H1 (cell line): Measurements from ENCODE around the gene NKTR. TPM values are rescaled to one million over a fixed set of nuclear protein-coding genes. Genes with fewer than 3 reads are reported as not detected.

Experiments
- CTCF ChIA-PET: fragments of 300-600 bp; sonication (Branson Sonifier 250); formaldehyde crosslinking; loops from one replicate; lab custom pipeline; 2021; ENCODE audit not compliant: partially characterized antibody; lab: Charles Lee
- POLR2A ChIA-PET: fragments of 300-600 bp; sonication (Branson Sonifier 250); formaldehyde crosslinking; loops from one replicate; lab custom pipeline; 2021; ENCODE audit warnings: inconsistent platforms; ENCODE audit not compliant: partially characterized antibody; lab: Charles Lee
- DNase-seq, 2 experiments: peaks; one replicate each; pipeline versions ENCODE4 v3.0.0 to v3.0.0-alpha.2; 2010 to 2022; ENCODE audit warnings: low spot score in 2 of 2, low read depth in 1 of 2, mixed read lengths in 1 of 2
- FAIRE-seq: peaks from 2 replicates; lab custom pipeline; 2011; peaks lifted over from hg19 to GRCh38; lab: Jason Lieb, UNC
- H2AFZ ChIP-seq: 2 replicates; pipeline ENCODE4 v1.8.1; 2012; ENCODE audit warnings: low read length, inconsistent platforms
- H2AK5ac ChIP-seq: 2 replicates; pipeline ENCODE4 v1.6.1; 2013; ENCODE audit warnings: low read depth, low read length
- H2BK120ac ChIP-seq: replicated peaks from 2 replicates; pipeline ENCODE3; 2013; ENCODE audit warnings: low read depth, low read length, inconsistent platforms
- H2BK12ac ChIP-seq: 2 replicates; pipeline ENCODE4 v1.6.1; 2013; ENCODE audit warnings: low read depth, low read length
- H2BK15ac ChIP-seq: 2 replicates; pipeline ENCODE4 v1.6.1; 2013; ENCODE audit warnings: low read length
- H2BK20ac ChIP-seq: 2 replicates; pipeline ENCODE4 v1.6.1; 2013; ENCODE audit warnings: low read length
- H2BK5ac ChIP-seq: 2 replicates; pipeline ENCODE4 v1.6.1; 2013; ENCODE audit warnings: low read depth, low read length
- H3K14ac ChIP-seq: 2 replicates; pipeline ENCODE4 v1.6.1; 2013; ENCODE audit warnings: inconsistent platforms; ENCODE audit not compliant: insufficient read length
- H3K18ac ChIP-seq: 2 replicates; pipeline ENCODE4 v1.6.1; 2013; ENCODE audit warnings: low read length; ENCODE audit errors: extremely low read depth
- H3K23ac ChIP-seq: 2 replicates; pipeline ENCODE4 v1.6.1; 2013; ENCODE audit warnings: inconsistent platforms; ENCODE audit not compliant: insufficient read length
- H3K23me2 ChIP-seq: 2 replicates; pipeline ENCODE4 v1.6.1; 2013; ENCODE audit warnings: low read depth, low read length
- H3K27ac ChIP-seq: 2 replicates; pipeline ENCODE4 v1.6.1; 2011; ENCODE audit warnings: low read depth, low read length, inconsistent platforms
- H3K27me3 ChIP-seq, 4 experiments: replicated peaks in 1 of 4; 1 replicate in 1 of 4; 2 replicates in 3 of 4; pipeline versions ENCODE4 v1.6.1 to v1.8.1; 2011 to 2013; ENCODE audit warnings: low read length in 3 of 4, mild to moderate bottlenecking in 3 of 4, inconsistent platforms in 2 of 4, mixed read lengths in 2 of 4, moderate library complexity in 1 of 4; ENCODE audit not compliant: control insufficient read depth in 3 of 4, insufficient read depth in 3 of 4; ENCODE audit errors: extremely low read depth in 1 of 4
- H3K36me3 ChIP-seq, 4 experiments: 2 replicates each; pipeline versions ENCODE4 v1.6.1 to v1.8.1; 2011 to 2013; ENCODE audit warnings: mild to moderate bottlenecking in 4 of 4, low read length in 3 of 4, moderate library complexity in 2 of 4, control low read depth in 1 of 4, inconsistent platforms in 1 of 4; ENCODE audit not compliant: insufficient read depth in 4 of 4, control insufficient read depth in 2 of 4
- H3K4ac ChIP-seq: replicated peaks from 2 replicates; pipeline ENCODE3; 2013; ENCODE audit warnings: low read length, low read depth, mixed read lengths, inconsistent platforms; ENCODE audit not compliant: insufficient read length
- H3K4me1 ChIP-seq, 4 experiments: replicated peaks in 1 of 4; 1 replicate in 1 of 4; 2 replicates in 3 of 4; pipeline versions ENCODE4 v1.6.1 to v1.8.1; 2011 to 2013; ENCODE audit warnings: low read length in 3 of 4, inconsistent platforms in 2 of 4, mixed read lengths in 1 of 4; ENCODE audit not compliant: insufficient read depth in 4 of 4, control insufficient read depth in 3 of 4
- H3K4me2 ChIP-seq, 2 experiments: 2 replicates each; pipeline versions ENCODE4 v1.6.1 to v1.8.1; 2011 to 2013; ENCODE audit warnings: low read depth in 2 of 2, low read length in 2 of 2, control low read depth in 1 of 2, inconsistent platforms in 1 of 2, mild to moderate bottlenecking in 1 of 2; ENCODE audit not compliant: insufficient read depth in 1 of 2
- H3K4me3 ChIP-seq, 4 experiments: fragments of 200-600, 300-600 bp in 1 of 4; sonication (generic), shearing (Covaris generic), sonication (Bioruptor Twin) in 1 of 4; 2 replicates each; pipeline versions ENCODE4 v1.5.1 to v1.8.1; 2011 to 2016; ENCODE audit warnings: low read length in 4 of 4, low read depth in 3 of 4, control low read depth in 2 of 4, inconsistent platforms in 2 of 4, mild to moderate bottlenecking in 2 of 4, mixed read lengths in 1 of 4, moderate library complexity in 1 of 4; ENCODE audit not compliant: insufficient read depth in 2 of 4; ENCODE audit errors: extremely low read depth in 1 of 4
- H3K56ac ChIP-seq: replicated peaks from 2 replicates; pipeline ENCODE3; 2013; ENCODE audit warnings: low read depth, mild to moderate bottlenecking, mixed read lengths, low read length, inconsistent platforms; ENCODE audit not compliant: insufficient read length
- H3K79me1 ChIP-seq: 2 replicates; pipeline ENCODE4 v1.6.1; 2013; ENCODE audit warnings: low read depth, low read length, control low read depth
- H3K79me2 ChIP-seq, 2 experiments: 2 replicates each; pipeline versions ENCODE4 v1.6.1 to v1.8.1; 2012 to 2013; ENCODE audit warnings: low read length in 2 of 2, mild to moderate bottlenecking in 2 of 2, inconsistent platforms in 1 of 2; ENCODE audit not compliant: insufficient read depth in 2 of 2, control insufficient read depth in 1 of 2
- H3K9ac ChIP-seq, 4 experiments: replicated peaks in 1 of 4; 1 replicate in 1 of 4; 2 replicates in 3 of 4; pipeline versions ENCODE4 v1.6.1 to v1.8.1; 2011 to 2013; ENCODE audit warnings: low read depth in 3 of 4, low read length in 3 of 4, control low read depth in 2 of 4, mild to moderate bottlenecking in 2 of 4, moderate library complexity in 2 of 4, inconsistent platforms in 1 of 4; ENCODE audit errors: extremely low read depth in 1 of 4
- H3K9me3 ChIP-seq, 2 experiments: 2 replicates each; pipeline versions ENCODE4 v1.6.1 to v1.8.1; 2012 to 2013; ENCODE audit warnings: mild to moderate bottlenecking in 2 of 2, moderate library complexity in 2 of 2, control low read depth in 1 of 2, inconsistent platforms in 1 of 2, low read depth in 1 of 2, low read length in 1 of 2, mixed read lengths in 1 of 2; ENCODE audit not compliant: insufficient read depth in 2 of 2
- H4K20me1 ChIP-seq, 2 experiments: replicated peaks in 1 of 2; 2 replicates each; pipeline versions ENCODE3 to v1.8.1; 2011 to 2013; ENCODE audit warnings: inconsistent platforms in 2 of 2, low read length in 2 of 2, mild to moderate bottlenecking in 1 of 2; ENCODE audit not compliant: insufficient read depth in 2 of 2, control insufficient read depth in 1 of 2
- H4K5ac ChIP-seq: 2 replicates; pipeline ENCODE4 v1.6.1; 2013; ENCODE audit warnings: low read length, low read depth, mixed read lengths, inconsistent platforms; ENCODE audit not compliant: insufficient read length
- H4K8ac ChIP-seq: 2 replicates; pipeline ENCODE4 v1.8.0; 2013; ENCODE audit warnings: mild to moderate bottlenecking, moderate library complexity, low read length, inconsistent platforms; ENCODE audit not compliant: insufficient read depth; ENCODE audit errors: extremely low read depth
- H4K91ac ChIP-seq: replicated peaks from 2 replicates; pipeline ENCODE3; 2013; ENCODE audit warnings: low read length, mixed read lengths, inconsistent platforms; ENCODE audit not compliant: insufficient read length
- CEBPB ChIP-seq: IDR thresholded peaks from 2 replicates; pipeline ENCODE4 v1.6.1; 2012; ENCODE audit warnings: low read depth, low read length
- FOSL1 ChIP-seq: IDR thresholded peaks from 2 replicates; pipeline ENCODE4 v1.6.1; 2011; ENCODE audit warnings: mild to moderate bottlenecking, low read depth, low read length, moderate library complexity; ENCODE audit not compliant: insufficient read depth
- GABPA ChIP-seq: IDR thresholded peaks from 2 replicates; pipeline ENCODE4 v1.6.1; 2011; ENCODE audit warnings: mild to moderate bottlenecking, low read length, moderate library complexity, borderline replicate concordance; ENCODE audit not compliant: insufficient read depth
- HDAC6 ChIP-seq: IDR thresholded peaks from one replicate; pipeline ENCODE4 v1.7.1; 2012; ENCODE audit warnings: low read depth, mild to moderate bottlenecking, inconsistent platforms, low read length, moderate library complexity
- SIRT6 ChIP-seq: IDR thresholded peaks from one replicate; pipeline ENCODE4 v1.7.1; 2012; ENCODE audit warnings: low read length, inconsistent platforms
- TAF7 ChIP-seq: optimal IDR thresholded peaks from 2 replicates; pipeline ENCODE3; 2011; ENCODE audit warnings: low read depth, mild to moderate bottlenecking, inconsistent platforms, low read length, moderate library complexity, borderline replicate concordance
- ZNF274 ChIP-seq: IDR thresholded peaks from 2 replicates; pipeline ENCODE4 v1.7.0; 2012; ENCODE audit warnings: low read length, borderline replicate concordance; ENCODE audit errors: extremely low read depth
- WGBS, 2 experiments: shearing (Covaris generic) in 1 of 2; methylation state at CpG; one replicate each; pipeline versions ENCODE4 v1.1.6 to v1.1.7; 2013 to 2015; ENCODE audit warnings: low lambda C conversion rate in 2 of 2, mixed read lengths in 2 of 2, inconsistent platforms in 1 of 2, low coverage in 1 of 2, missing lambda C conversion rate in 1 of 2; ENCODE audit not compliant: insufficient replicate concordance in 2 of 2, insufficient coverage in 1 of 2, insufficient read length in 1 of 2; ENCODE audit errors: extremely low coverage in 1 of 2, missing lambda C conversion rate in 1 of 2; 5-methylcytosine and 5-hydroxymethylcytosine counted together
- polyA plus RNA-seq, 7 experiments: library from polyadenylated mRNA; depleted of rRNA in 3 of 7; stranded (reverse) in 5 of 7; unstranded in 2 of 7; fragments of >200 nt in 5 of 7; fragments of 200-250 nt in 2 of 7; gene quantifications; 1 replicate in 5 of 7; 2 replicates in 1 of 7; 4 replicates in 1 of 7; pipeline versions ENCODE4 v1.2.1 to v1.2.3, GENCODE V29; 2011 to 2013; ENCODE audit warnings: missing spikeins in 2 of 7, mixed read lengths in 2 of 7
- total RNA-seq: library from RNA; stranded (reverse); fragmentation: NEBNext Ultra II Directional; extraction: Animal tissue kit (Norgen Biotek cat#: 25700); gene quantifications from 2 replicates; pipeline ENCODE4 v1.2.1, GENCODE V29; 2021
- TF ChIP-seq, protein P1 (sequence below): IDR thresholded peaks from 2 replicates; pipeline ENCODE4 v1.6.1; 2011; ENCODE audit warnings: low read depth, mild to moderate bottlenecking, low read length; ENCODE audit not compliant: insufficient read depth

NKTR gene
- total and polyA plus RNA-seq, 2 of the 8 experiments (the other 6 are each of a cell fraction or from before 2014, with no cell fraction given) = 24.1 to 62.2 TPM

GRCh38 chr3:42691816-42692666 is 91.6 kb downstream of the NKTR start:
- TF ChIP-seq, protein P1, sequence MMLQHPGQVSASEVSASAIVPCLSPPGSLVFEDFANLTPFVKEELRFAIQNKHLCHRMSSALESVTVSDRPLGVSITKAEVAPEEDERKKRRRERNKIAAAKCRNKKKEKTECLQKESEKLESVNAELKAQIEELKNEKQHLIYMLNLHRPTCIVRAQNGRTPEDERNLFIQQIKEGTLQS = no peak
- TF ChIP-seq SIRT6 = no peak
- TF ChIP-seq ZNF274 = no peak
- TF ChIP-seq TAF7 = no peak
- TF ChIP-seq CEBPB = no peak
- no peak for TF ChIP-seq GABPA
- no peak for TF ChIP-seq HDAC6
- no peak for TF ChIP-seq FOSL1
- Histone ChIP-seq H2AFZ (no peak overlapping the region), H3K23ac (no peak overlapping the region), H3K18ac (no peak overlapping the region), H2BK120ac (no peak overlapping the region), H3K27ac (no peak overlapping the region), H3K4ac (no peak overlapping the region), H3K79me1 (no peaks in the 10 kb centered on the region), H2BK20ac (no peak overlapping the region), H2BK12ac (no peak overlapping the region), H3K4me2 (no peak overlapping the region), H3K79me2 (no peaks in the 10 kb centered on the region), H2BK5ac (no peak overlapping the region), H3K9ac (no peak overlapping the region), H3K4me1 (peaks cover 0 to 10% (median 4%) of the 10 kb centered on the region in 4 experiments; a peak in 4 of 7 replicates), H3K14ac (no peak overlapping the region), H4K5ac (no peak overlapping the region), H3K27me3 (0 out of 7 replicates have a peak, but pooled peaks cover 0 to 2% (median 0%) of the 10 kb centered on the region in 4 experiments), H3K4me3 (no peak overlapping the region), H4K20me1 (no peaks in the 10 kb centered on the region), H2BK15ac (no peak overlapping the region), H3K56ac (no peak overlapping the region), H4K8ac (no peak overlapping the region; the same call in 1 of the 2 replicates), H2AK5ac (no peak overlapping the region), H3K36me3 (no peaks in the 10 kb centered on the region), H3K9me3 (no peaks in the 10 kb centered on the region), H4K91ac (no peak overlapping the region), H3K23me2 (no peaks in the 10 kb centered on the region)
- 88% methylated on average over 13 of the region's 13 CpGs; no CpG with 5 or more reads in 1 of the 2 experiments for WGBS, 2 experiments
- ChIA-PET CTCF (interaction anchor here (1.1 to 3.3 kb wide), 3 partner anchors 44 to 59 kb away, joined by 3 to 14 read pairs (median 6); no protein-coding TSS in a partner anchor), POLR2A (no interaction called here)
- DNase-seq (no peak), FAIRE-seq (no peak)
